KMS-11 (cell line): Measurements from ENCODE around the gene RHBDF2.

ENCODE experiments used
- H2AFZ ChIP-seq: fragments of 200-600 bp; sonication (generic); 2 replicates; pipeline ENCODE4 v1.6.1; 2016; ENCODE audit warnings: antibody characterized with exemption, mixed run types, low read depth
- H3K27ac ChIP-seq: fragments of 200-600 bp; sonication (generic); 2 replicates; pipeline ENCODE4 v1.6.1; 2016; ENCODE audit warnings: mild to moderate bottlenecking, mixed run types
- H3K27me3 ChIP-seq: fragments of 200-600 bp; sonication (generic); 2 replicates; pipeline ENCODE4 v1.6.1; 2017; ENCODE audit warnings: mild to moderate bottlenecking, low read depth, mixed run types, moderate library complexity; ENCODE audit not compliant: insufficient read depth
- H3K36me3 ChIP-seq: fragments of 200-600 bp; sonication (generic); 2 replicates; pipeline ENCODE4 v1.6.1; 2017; ENCODE audit warnings: mild to moderate bottlenecking, mixed run types; ENCODE audit not compliant: insufficient read depth
- H3K4me1 ChIP-seq: fragments of 200-600 bp; sonication (generic); 2 replicates; pipeline ENCODE4 v1.6.1; 2016; ENCODE audit warnings: mild to moderate bottlenecking, low read depth, mixed run types; ENCODE audit not compliant: poor library complexity, severe bottlenecking
- H3K4me2 ChIP-seq: fragments of 200-600 bp; sonication (generic); 2 replicates; pipeline ENCODE4 v1.7.0; 2016; ENCODE audit warnings: mild to moderate bottlenecking, mixed run types
- H3K4me3 ChIP-seq: fragments of 200-600 bp; sonication (generic); IDR thresholded peaks from 2 replicates; pipeline ENCODE4 v1.6.1; 2017; ENCODE audit warnings: low read depth, low read length, mixed read lengths; ENCODE audit not compliant: insufficient read depth
- H3K79me2 ChIP-seq: fragments of 200-600 bp; sonication (generic); 2 replicates; pipeline ENCODE4 v1.6.1; 2016; ENCODE audit warnings: low read depth, mixed run types; ENCODE audit not compliant: insufficient read depth
- H3K9ac ChIP-seq: fragments of 200-600 bp; sonication (generic); 2 replicates; pipeline ENCODE4 v1.6.1; 2016; ENCODE audit warnings: mild to moderate bottlenecking, mixed run types
- H4K20me1 ChIP-seq: fragments of 200-600 bp; sonication (generic); 2 replicates; pipeline ENCODE4 v1.6.1; 2016; ENCODE audit warnings: mild to moderate bottlenecking, mixed run types; ENCODE audit not compliant: insufficient read depth
- TF ChIP-seq, protein P1 (sequence below): fragments of 200-600 bp; sonication (generic); conservative IDR thresholded peaks from 2 replicates; pipeline ENCODE4 v1.6.1; 2017; ENCODE audit warnings: low read depth, mild to moderate bottlenecking, antibody characterized with exemption, low read length, moderate library complexity, mixed read lengths

RHBDF2 gene

DNA sequence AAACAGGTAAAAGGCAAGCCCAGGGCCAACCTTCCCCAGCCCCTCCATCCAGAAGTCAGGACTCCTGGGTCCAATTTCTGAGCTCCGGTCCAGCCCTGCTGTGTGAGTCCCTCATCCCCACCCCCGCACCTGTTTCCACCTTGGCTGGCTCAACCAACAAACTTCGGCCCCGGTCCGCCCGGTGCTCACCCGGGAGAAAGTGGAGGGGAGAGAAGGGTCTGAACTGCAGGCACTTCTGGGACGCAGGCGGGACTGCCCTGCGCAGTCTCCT, 541 bp downstream of the RHBDF2 start:
- peak overlapping the region; percentile 88 for H3K4me2 ChIP-seq
- no peaks in the 10 kb centered on the region for H3K36me3 ChIP-seq
- peak overlapping the region; percentile 76 for H3K9ac ChIP-seq
- H3K4me1 ChIP-seq, result peaks cover 63% of the 10 kb centered on the region
- no peaks in the 10 kb centered on the region for H4K20me1 ChIP-seq
- H2AFZ ChIP-seq, result peak overlapping the region; percentile 72; the same call in 1 of the 2 replicates
- H3K4me3 ChIP-seq, result no peak overlapping the region
- TF ChIP-seq, protein P1, sequence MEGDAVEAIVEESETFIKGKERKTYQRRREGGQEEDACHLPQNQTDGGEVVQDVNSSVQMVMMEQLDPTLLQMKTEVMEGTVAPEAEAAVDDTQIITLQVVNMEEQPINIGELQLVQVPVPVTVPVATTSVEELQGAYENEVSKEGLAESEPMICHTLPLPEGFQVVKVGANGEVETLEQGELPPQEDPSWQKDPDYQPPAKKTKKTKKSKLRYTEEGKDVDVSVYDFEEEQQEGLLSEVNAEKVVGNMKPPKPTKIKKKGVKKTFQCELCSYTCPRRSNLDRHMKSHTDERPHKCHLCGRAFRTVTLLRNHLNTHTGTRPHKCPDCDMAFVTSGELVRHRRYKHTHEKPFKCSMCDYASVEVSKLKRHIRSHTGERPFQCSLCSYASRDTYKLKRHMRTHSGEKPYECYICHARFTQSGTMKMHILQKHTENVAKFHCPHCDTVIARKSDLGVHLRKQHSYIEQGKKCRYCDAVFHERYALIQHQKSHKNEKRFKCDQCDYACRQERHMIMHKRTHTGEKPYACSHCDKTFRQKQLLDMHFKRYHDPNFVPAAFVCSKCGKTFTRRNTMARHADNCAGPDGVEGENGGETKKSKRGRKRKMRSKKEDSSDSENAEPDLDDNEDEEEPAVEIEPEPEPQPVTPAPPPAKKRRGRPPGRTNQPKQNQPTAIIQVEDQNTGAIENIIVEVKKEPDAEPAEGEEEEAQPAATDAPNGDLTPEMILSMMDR, result no peak
- H3K27ac ChIP-seq, result no peak overlapping the region; the same call in 1 of the 2 replicates
- H3K79me2 ChIP-seq, result peaks cover 50% of the 10 kb centered on the region; the same call in 1 of the 2 replicates
- no peaks in the 10 kb centered on the region for H3K27me3 ChIP-seq

DNA sequence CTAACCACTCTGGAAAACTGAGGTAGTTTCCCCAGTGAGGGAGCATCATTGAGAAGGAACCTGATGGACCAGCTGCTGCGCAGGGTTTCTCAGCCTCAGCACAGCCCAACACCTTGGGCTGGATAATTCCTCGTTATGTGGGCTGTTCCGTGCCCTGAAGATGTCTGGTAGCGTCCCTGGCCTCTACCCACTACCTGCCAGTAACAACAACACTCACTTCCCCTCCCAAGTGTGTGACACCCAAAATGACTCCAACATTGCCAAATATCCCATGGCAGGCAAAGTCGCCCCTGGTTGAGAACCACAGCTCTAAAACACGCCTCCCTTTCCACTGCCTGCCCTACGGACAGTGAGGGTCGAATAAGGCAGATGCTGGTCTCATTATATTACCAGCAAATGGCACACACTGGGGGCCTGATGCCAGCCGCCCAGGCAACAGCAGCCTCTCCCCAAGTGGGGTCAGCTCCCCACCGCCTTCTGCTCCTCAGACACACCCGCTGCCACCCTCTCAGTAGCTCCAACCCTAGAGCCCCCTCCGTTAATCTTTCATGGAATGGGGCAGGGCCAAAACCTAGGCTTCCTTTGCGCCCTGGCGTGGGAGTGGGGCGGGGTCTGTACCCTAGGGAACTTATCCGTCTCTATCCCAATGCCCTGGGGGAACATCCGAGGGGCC, 1.0 kb downstream of the RHBDF2 start:
- Histone ChIP-seq H3K4me1 (peaks cover 67% of the 10 kb centered on the region), H4K20me1 (no peaks in the 10 kb centered on the region), H3K27me3 (no peaks in the 10 kb centered on the region), H3K36me3 (no peaks in the 10 kb centered on the region), H3K27ac (no peak overlapping the region; the same call in 1 of the 2 replicates), H2AFZ (0 out of 2 replicates have a peak overlapping the region, but pooled peaks have one; percentile 72), H3K79me2 (peaks cover 52% of the 10 kb centered on the region; the same call in 1 of the 2 replicates), H3K4me2 (peak overlapping the region; percentile 88), H3K4me3 (no peak overlapping the region), H3K9ac (peak overlapping the region; percentile 76)
- TF ChIP-seq, protein P1, result no peak

DNA sequence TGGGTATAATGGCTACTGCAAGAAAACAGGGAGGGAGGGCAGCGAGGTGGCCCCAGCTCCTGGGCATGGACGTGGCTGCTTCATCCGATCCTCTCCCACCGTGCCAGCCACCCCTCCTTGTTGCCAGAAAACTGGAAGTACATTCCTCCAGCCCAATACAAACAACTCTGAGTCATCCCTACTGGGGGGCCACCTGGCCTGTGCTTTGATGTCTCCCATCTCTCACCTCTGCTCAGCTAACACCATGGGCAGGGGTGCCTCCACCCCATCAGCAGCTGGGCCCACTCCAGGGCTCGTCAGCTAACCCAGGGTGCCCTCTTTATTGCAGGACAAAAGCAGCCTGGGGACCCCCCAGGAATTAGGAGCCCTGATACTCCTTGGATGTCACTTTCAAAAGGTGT, 2.0 kb downstream of the RHBDF2 start:
- Histone ChIP-seq H3K27ac (peak overlapping the region; percentile 12; the same call in 1 of the 2 replicates), H2AFZ (no peak overlapping the region), H3K9ac (peak overlapping the region; percentile 2; the same call in 1 of the 2 replicates), H3K36me3 (no peaks in the 10 kb centered on the region), H4K20me1 (no peaks in the 10 kb centered on the region), H3K79me2 (peaks cover 59% of the 10 kb centered on the region; the same call in 1 of the 2 replicates), H3K4me3 (no peak overlapping the region), H3K4me2 (peak overlapping the region; percentile 88; the same call in 1 of the 2 replicates), H3K27me3 (no peaks in the 10 kb centered on the region), H3K4me1 (peaks cover 77% of the 10 kb centered on the region)
- TF ChIP-seq, protein P1, result no peak

DNA sequence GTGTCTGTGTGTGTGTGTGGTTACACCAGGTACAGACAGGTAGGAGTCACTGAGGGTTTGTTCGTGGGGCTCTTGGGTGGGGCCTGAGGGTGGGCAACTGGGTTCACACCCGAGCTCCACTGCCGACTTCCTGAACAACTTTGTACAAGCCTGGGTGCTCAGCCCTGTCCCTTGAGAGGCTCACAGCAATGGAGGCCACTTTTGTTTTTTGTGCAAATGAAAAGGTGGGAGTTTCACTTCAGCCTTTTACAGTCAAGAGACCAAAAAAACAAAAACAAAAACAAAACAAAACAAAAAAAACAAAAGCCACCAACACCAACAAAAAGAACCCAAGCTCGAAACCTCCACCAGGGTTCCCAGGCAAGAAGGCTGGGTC, 2.4 kb downstream of the RHBDF2 start:
- Histone ChIP-seq H3K36me3 (no peaks in the 10 kb centered on the region), H4K20me1 (no peaks in the 10 kb centered on the region)

More for the DNA sequence above, 2.4 kb downstream of the RHBDF2 start:
- H3K9ac ChIP-seq, result peak overlapping the region; percentile 2; the same call in 1 of the 2 replicates
- H3K4me3 ChIP-seq, result no peak overlapping the region
- peak overlapping the region; percentile 88; the same call in 1 of the 2 replicates for H3K4me2 ChIP-seq
- TF ChIP-seq, protein P1, result no peak
- no peak overlapping the region for H2AFZ ChIP-seq
- peak overlapping the region; percentile 12; the same call in 1 of the 2 replicates for H3K27ac ChIP-seq
- H3K4me1 ChIP-seq, result peaks cover 81% of the 10 kb centered on the region
- H3K27me3 ChIP-seq, result no peaks in the 10 kb centered on the region
- H3K79me2 ChIP-seq, result peaks cover 59% of the 10 kb centered on the region; the same call in 1 of the 2 replicates
